GM23338 (cell line): ENCODE results near the gene ZGRF1. TPM values are rescaled to one million over a fixed set of nuclear protein-coding genes. Genes with fewer than 3 reads are reported as not detected.

ENCODE experiments used
- ATAC-seq: fragments of 200-7000 bp; cut with Tn5 transposase; 3 replicates; pipeline ENCODE4 v1.9.1; 2020
- DNase-seq: peaks from one replicate; pipeline ENCODE4 v3.0.0-alpha.2; 2015; ENCODE audit warnings: low spot score
- H2AFZ ChIP-seq: fragments of 200-600 bp; sonication (generic); 2 replicates; pipeline ENCODE4 v1.8.0; 2016; ENCODE audit warnings: antibody characterized with exemption, mild to moderate bottlenecking, moderate library complexity
- H3F3A ChIP-seq: fragments of 200-600 bp; sonication (generic); replicated peaks from 2 replicates; pipeline ENCODE4 v1.8.0; 2017; ENCODE audit warnings: antibody characterized with exemption, mixed run types, low read depth
- H3K27ac ChIP-seq: fragments of 200-600 bp; sonication (generic); 2 replicates; pipeline ENCODE4 v1.6.1; 2016; ENCODE audit warnings: low read depth
- H3K27me3 ChIP-seq: fragments of 200-600 bp; sonication (generic); 2 replicates; pipeline ENCODE4 v1.8.0; 2016; ENCODE audit warnings: mild to moderate bottlenecking, mixed run types, moderate library complexity; ENCODE audit not compliant: insufficient read depth
- H3K36me3 ChIP-seq: fragments of 200-600 bp; sonication (generic); 2 replicates; pipeline ENCODE4 v1.8.0; 2016; ENCODE audit warnings: mild to moderate bottlenecking; ENCODE audit not compliant: insufficient read depth
- H3K4me1 ChIP-seq: fragments of 200-600 bp; sonication (generic); 2 replicates; pipeline ENCODE4 v1.8.0; 2016; ENCODE audit warnings: mild to moderate bottlenecking, moderate library complexity; ENCODE audit not compliant: insufficient read depth
- H3K4me2 ChIP-seq: fragments of 200-600 bp; sonication (generic); 2 replicates; pipeline ENCODE4 v1.7.1; 2017; ENCODE audit warnings: mixed run types
- H3K4me3 ChIP-seq: fragments of 200-600 bp; sonication (generic); 2 replicates; pipeline ENCODE4 v1.6.1; 2016; ENCODE audit warnings: mixed run types
- H3K79me2 ChIP-seq: fragments of 200-600 bp; sonication (generic); replicated peaks from 2 replicates; pipeline ENCODE4 v1.8.0; 2017; ENCODE audit warnings: mild to moderate bottlenecking; ENCODE audit not compliant: insufficient read depth
- H3K9me2 ChIP-seq: fragments of 200-600 bp; sonication (generic); 2 replicates; pipeline ENCODE4 v1.8.0; 2017; ENCODE audit not compliant: insufficient read depth
- H4K20me1 ChIP-seq: fragments of 200-600 bp; sonication (generic); replicated peaks from 2 replicates; pipeline ENCODE4 v1.8.0; 2017; ENCODE audit warnings: mild to moderate bottlenecking; ENCODE audit not compliant: insufficient read depth
- H3K27ac Mint-ChIP-seq: 2 replicates; pipeline ENCODE4 v1.8.0; 2020; ENCODE audit warnings: inconsistent platforms, mild to moderate bottlenecking, moderate library complexity, mixed read lengths
- H3K27me3 Mint-ChIP-seq: 3 replicates; pipeline ENCODE4 v1.8.0; 2022; ENCODE audit warnings: low read depth, mild to moderate bottlenecking, moderate library complexity, mixed read lengths, inconsistent platforms; ENCODE audit not compliant: insufficient read depth, poor library complexity
- H3K36me3 Mint-ChIP-seq: 3 replicates; pipeline ENCODE4 v1.8.0; 2021; ENCODE audit warnings: low read depth, mild to moderate bottlenecking, inconsistent platforms, moderate library complexity, mixed read lengths
- H3K4me1 Mint-ChIP-seq: 3 replicates; pipeline ENCODE4 v1.8.0; 2020; ENCODE audit warnings: mild to moderate bottlenecking, inconsistent platforms, mixed read lengths
- H3K4me3 Mint-ChIP-seq: 3 replicates; pipeline ENCODE4 v1.8.0; 2021; ENCODE audit warnings: moderate library complexity, mild to moderate bottlenecking, inconsistent platforms, mixed read lengths
- H3K9me3 Mint-ChIP-seq: 3 replicates; pipeline ENCODE4 v1.8.0; 2020; ENCODE audit warnings: moderate library complexity, mild to moderate bottlenecking, inconsistent platforms, mixed read lengths
- CREB1 ChIP-seq: fragments of 250-450 bp; sonication (Bioruptor Pico); IDR thresholded peaks from 2 replicates; pipeline ENCODE4 v1.5.0; 2020; ENCODE audit warnings: low read depth, mild to moderate bottlenecking, moderate library complexity
- EZH2 ChIP-seq: fragments of 200-600 bp; sonication (generic); IDR thresholded peaks from one replicate; pipeline ENCODE4 v1.8.0; 2017; ENCODE audit warnings: antibody characterized with exemption, mild to moderate bottlenecking, low read depth; ENCODE audit not compliant: unreplicated experiment
- EZH2phosphoT487 ChIP-seq: fragments of 200-600 bp; sonication (generic); IDR thresholded peaks from one replicate; pipeline ENCODE4 v1.8.1; 2018; ENCODE audit warnings: antibody characterized with exemption; ENCODE audit not compliant: unreplicated experiment
- JUNB ChIP-seq: IDR thresholded peaks from one replicate; pipeline ENCODE4 v1.6.1; 2016; ENCODE audit warnings: antibody characterized with exemption; ENCODE audit not compliant: unreplicated experiment
- NANOG ChIP-seq: IDR thresholded peaks from 2 replicates; pipeline ENCODE4 v1.6.1; 2016; ENCODE audit warnings: antibody characterized with exemption, borderline replicate concordance
- POLR2AphosphoS5 ChIP-seq: IDR thresholded peaks from 2 replicates; pipeline ENCODE4 v1.6.1; 2016; ENCODE audit warnings: antibody characterized with exemption, low read depth
- STAT1 ChIP-seq: IDR thresholded peaks from one replicate; pipeline ENCODE4 v1.6.1; 2016; ENCODE audit warnings: antibody characterized with exemption; ENCODE audit not compliant: unreplicated experiment
- ZNF114 ChIP-seq: fragments of 250-450 bp; sonication (Bioruptor Pico); IDR thresholded peaks from 2 replicates; pipeline ENCODE4 v1.5.0; 2020; ENCODE audit warnings: mild to moderate bottlenecking, moderate library complexity
- ZNF331 ChIP-seq: fragments of 250-450 bp; sonication (Bioruptor Pico); IDR thresholded peaks from 2 replicates; pipeline ENCODE4 v1.5.0; 2020; ENCODE audit warnings: low read depth, mild to moderate bottlenecking, moderate library complexity
- polyA plus RNA-seq: library from polyadenylated mRNA; unstranded; fragments of >200 nt; fragmentation: Nextera tagmentation; extraction: Ambion mirVana; gene quantifications from 2 replicates; pipeline ENCODE4 v1.2.1, GENCODE V29; 2016
- total RNA-seq: library from RNA; depleted of rRNA; stranded (reverse); fragments of >200 nt; shearing (Covaris generic); gene quantifications from 2 replicates; pipeline ENCODE4 v1.2.3, GENCODE V29; 2014
- TF ChIP-seq, protein P1 (sequence below): IDR thresholded peaks from one replicate; pipeline ENCODE4 v1.6.1; 2018; ENCODE audit warnings: antibody characterized with exemption; ENCODE audit not compliant: unreplicated experiment
- TF ChIP-seq, protein P2 (sequence below), 2 experiments: fragments of 200-600 bp in 1 of 2; sonication (generic) in 1 of 2; conservative IDR thresholded peaks; 2 replicates each; pipeline versions ENCODE4 v1.5.1 to v1.6.1; 2016 to 2017; ENCODE audit warnings: antibody characterized with exemption in 2 of 2, low read depth in 2 of 2, mild to moderate bottlenecking in 2 of 2, moderate library complexity in 1 of 2
- TF ChIP-seq, protein P3 (sequence below): fragments of 250-450 bp; sonication (Bioruptor Pico); IDR thresholded peaks from 2 replicates; pipeline ENCODE4 v1.5.0; 2020; ENCODE audit warnings: mild to moderate bottlenecking, moderate library complexity
- TF ChIP-seq, protein P4 (sequence below): IDR thresholded peaks from 2 replicates; pipeline ENCODE4 v1.6.1; 2016; ENCODE audit warnings: antibody characterized with exemption

The ZGRF1 gene
- total and polyA plus RNA-seq, 2 experiments from 2014 or later: 41.7 to 62.6 TPM

DNA sequence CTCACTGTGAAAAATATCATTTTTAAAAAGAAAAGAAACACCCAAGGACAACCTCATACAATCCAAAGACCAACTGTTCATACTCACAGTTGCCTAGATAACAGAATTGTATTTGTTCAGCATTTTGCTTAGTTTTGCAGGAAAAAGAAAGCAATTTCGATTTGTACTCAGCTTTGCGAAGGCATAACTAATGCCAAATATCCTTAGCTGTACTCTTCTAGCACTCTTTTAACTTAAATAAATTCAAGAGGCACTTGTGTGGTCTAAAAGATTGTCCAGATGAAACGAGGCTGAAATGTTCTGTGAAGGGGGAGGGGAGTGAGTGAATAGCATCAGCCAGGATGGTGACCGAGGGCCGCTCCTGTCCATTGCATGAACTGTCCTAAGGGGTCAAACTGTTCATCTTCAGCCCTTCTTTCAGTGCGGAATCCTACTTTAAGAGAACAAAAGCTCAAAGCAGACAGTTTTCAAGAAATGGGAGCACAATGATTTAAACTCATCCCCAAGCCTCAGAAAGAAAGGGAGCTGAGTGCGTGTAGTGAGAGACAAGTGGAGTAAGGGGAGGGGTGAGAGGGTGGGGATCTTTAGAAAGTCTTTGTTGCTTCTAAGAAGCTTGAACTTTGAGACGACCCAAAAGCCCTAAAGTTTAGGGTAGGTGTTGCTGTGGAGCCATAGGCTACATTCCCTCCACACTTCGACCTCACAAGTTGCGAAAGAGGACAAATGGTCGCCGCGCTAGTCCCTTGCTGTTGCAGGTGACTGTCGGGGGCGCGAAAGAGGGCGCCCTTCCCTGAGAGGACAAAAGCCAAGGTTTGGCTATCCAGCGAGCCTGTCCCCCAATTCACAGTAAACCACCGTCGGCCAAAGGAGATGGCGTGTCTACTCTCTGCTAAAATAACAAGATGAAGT is 116.8 kb downstream of the ZGRF1 start:
- Histone ChIP-seq H3K36me3 (no peaks in the 10 kb centered on the region; the same call in 1 of the 2 replicates), H3K27me3 (peaks cover 97% of the 10 kb centered on the region), H3K27ac (no peak overlapping the region), H3F3A (peaks cover 59% of the 10 kb centered on the region), H3K79me2 (no peaks in the 10 kb centered on the region), H2AFZ (peak overlapping the region; percentile 88), H3K4me3 (peak overlapping the region; percentile 57), H3K4me1 (peaks cover 67% of the 10 kb centered on the region), H4K20me1 (peaks cover 31% of the 10 kb centered on the region), H3K4me2 (peak overlapping the region; percentile 86), H3K9me2 (no peaks in the 10 kb centered on the region)
- H3K4me1 Mint-ChIP-seq: peaks cover 49% of the 10 kb centered on the region
- ATAC-seq (no peak), DNase-seq (peak; percentile 78)
- no peak for TF ChIP-seq EZH2phosphoT487
- peak; percentile 71 for TF ChIP-seq EZH2
- TF ChIP-seq CREB1: 0 out of 2 replicates have a peak, but pooled peaks have one; percentile 10
- 0 out of 2 replicates have a peak, but pooled peaks have one; percentile 21 for TF ChIP-seq POLR2AphosphoS5
- TF ChIP-seq NANOG: no peak
- TF ChIP-seq, protein P1, sequence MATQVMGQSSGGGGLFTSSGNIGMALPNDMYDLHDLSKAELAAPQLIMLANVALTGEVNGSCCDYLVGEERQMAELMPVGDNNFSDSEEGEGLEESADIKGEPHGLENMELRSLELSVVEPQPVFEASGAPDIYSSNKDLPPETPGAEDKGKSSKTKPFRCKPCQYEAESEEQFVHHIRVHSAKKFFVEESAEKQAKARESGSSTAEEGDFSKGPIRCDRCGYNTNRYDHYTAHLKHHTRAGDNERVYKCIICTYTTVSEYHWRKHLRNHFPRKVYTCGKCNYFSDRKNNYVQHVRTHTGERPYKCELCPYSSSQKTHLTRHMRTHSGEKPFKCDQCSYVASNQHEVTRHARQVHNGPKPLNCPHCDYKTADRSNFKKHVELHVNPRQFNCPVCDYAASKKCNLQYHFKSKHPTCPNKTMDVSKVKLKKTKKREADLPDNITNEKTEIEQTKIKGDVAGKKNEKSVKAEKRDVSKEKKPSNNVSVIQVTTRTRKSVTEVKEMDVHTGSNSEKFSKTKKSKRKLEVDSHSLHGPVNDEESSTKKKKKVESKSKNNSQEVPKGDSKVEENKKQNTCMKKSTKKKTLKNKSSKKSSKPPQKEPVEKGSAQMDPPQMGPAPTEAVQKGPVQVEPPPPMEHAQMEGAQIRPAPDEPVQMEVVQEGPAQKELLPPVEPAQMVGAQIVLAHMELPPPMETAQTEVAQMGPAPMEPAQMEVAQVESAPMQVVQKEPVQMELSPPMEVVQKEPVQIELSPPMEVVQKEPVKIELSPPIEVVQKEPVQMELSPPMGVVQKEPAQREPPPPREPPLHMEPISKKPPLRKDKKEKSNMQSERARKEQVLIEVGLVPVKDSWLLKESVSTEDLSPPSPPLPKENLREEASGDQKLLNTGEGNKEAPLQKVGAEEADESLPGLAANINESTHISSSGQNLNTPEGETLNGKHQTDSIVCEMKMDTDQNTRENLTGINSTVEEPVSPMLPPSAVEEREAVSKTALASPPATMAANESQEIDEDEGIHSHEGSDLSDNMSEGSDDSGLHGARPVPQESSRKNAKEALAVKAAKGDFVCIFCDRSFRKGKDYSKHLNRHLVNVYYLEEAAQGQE: no peak
- TF ChIP-seq JUNB: no peak
- TF ChIP-seq ZNF114 (CRISPR knock-in tag): no peak
- no peak for TF ChIP-seq STAT1
- no peak for TF ChIP-seq ZNF331
- TF ChIP-seq, protein P2, sequence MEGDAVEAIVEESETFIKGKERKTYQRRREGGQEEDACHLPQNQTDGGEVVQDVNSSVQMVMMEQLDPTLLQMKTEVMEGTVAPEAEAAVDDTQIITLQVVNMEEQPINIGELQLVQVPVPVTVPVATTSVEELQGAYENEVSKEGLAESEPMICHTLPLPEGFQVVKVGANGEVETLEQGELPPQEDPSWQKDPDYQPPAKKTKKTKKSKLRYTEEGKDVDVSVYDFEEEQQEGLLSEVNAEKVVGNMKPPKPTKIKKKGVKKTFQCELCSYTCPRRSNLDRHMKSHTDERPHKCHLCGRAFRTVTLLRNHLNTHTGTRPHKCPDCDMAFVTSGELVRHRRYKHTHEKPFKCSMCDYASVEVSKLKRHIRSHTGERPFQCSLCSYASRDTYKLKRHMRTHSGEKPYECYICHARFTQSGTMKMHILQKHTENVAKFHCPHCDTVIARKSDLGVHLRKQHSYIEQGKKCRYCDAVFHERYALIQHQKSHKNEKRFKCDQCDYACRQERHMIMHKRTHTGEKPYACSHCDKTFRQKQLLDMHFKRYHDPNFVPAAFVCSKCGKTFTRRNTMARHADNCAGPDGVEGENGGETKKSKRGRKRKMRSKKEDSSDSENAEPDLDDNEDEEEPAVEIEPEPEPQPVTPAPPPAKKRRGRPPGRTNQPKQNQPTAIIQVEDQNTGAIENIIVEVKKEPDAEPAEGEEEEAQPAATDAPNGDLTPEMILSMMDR (conservative IDR thresholded peaks at IDR 0.05; ENCODE audit: low read depth in 2 of 2): peak; percentile 54 to 67
- TF ChIP-seq, protein P3, sequence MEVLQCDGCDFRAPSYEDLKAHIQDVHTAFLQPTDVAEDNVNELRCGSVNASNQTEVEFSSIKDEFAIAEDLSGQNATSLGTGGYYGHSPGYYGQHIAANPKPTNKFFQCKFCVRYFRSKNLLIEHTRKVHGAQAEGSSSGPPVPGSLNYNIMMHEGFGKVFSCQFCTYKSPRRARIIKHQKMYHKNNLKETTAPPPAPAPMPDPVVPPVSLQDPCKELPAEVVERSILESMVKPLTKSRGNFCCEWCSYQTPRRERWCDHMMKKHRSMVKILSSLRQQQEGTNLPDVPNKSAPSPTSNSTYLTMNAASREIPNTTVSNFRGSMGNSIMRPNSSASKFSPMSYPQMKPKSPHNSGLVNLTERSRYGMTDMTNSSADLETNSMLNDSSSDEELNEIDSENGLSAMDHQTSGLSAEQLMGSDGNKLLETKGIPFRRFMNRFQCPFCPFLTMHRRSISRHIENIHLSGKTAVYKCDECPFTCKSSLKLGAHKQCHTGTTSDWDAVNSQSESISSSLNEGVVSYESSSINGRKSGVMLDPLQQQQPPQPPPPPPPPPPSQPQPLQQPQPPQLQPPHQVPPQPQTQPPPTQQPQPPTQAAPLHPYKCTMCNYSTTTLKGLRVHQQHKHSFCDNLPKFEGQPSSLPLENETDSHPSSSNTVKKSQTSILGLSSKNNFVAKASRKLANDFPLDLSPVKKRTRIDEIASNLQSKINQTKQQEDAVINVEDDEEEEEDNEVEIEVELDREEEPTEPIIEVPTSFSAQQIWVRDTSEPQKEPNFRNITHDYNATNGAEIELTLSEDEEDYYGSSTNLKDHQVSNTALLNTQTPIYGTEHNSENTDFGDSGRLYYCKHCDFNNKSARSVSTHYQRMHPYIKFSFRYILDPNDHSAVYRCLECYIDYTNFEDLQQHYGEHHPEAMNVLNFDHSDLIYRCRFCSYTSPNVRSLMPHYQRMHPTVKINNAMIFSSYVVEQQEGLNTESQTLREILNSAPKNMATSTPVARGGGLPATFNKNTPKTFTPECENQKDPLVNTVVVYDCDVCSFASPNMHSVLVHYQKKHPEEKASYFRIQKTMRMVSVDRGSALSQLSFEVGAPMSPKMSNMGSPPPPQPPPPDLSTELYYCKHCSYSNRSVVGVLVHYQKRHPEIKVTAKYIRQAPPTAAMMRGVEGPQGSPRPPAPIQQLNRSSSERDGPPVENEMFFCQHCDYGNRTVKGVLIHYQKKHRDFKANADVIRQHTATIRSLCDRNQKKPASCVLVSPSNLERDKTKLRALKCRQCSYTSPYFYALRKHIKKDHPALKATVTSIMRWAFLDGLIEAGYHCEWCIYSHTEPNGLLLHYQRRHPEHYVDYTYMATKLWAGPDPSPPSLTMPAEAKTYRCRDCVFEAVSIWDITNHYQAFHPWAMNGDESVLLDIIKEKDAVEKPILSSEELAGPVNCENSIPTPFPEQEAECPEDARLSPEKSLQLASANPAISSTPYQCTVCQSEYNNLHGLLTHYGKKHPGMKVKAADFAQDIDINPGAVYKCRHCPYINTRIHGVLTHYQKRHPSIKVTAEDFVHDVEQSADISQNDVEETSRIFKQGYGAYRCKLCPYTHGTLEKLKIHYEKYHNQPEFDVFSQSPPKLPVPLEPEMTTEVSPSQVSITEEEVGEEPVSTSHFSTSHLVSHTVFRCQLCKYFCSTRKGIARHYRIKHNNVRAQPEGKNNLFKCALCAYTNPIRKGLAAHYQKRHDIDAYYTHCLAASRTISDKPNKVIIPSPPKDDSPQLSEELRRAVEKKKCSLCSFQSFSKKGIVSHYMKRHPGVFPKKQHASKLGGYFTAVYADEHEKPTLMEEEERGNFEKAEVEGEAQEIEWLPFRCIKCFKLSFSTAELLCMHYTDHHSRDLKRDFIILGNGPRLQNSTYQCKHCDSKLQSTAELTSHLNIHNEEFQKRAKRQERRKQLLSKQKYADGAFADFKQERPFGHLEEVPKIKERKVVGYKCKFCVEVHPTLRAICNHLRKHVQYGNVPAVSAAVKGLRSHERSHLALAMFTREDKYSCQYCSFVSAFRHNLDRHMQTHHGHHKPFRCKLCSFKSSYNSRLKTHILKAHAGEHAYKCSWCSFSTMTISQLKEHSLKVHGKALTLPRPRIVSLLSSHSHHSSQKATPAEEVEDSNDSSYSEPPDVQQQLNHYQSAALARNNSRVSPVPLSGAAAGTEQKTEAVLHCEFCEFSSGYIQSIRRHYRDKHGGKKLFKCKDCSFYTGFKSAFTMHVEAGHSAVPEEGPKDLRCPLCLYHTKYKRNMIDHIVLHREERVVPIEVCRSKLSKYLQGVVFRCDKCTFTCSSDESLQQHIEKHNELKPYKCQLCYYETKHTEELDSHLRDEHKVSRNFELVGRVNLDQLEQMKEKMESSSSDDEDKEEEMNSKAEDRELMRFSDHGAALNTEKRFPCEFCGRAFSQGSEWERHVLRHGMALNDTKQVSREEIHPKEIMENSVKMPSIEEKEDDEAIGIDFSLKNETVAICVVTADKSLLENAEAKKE (CRISPR knock-in tag): no peak
- TF ChIP-seq, protein P4, sequence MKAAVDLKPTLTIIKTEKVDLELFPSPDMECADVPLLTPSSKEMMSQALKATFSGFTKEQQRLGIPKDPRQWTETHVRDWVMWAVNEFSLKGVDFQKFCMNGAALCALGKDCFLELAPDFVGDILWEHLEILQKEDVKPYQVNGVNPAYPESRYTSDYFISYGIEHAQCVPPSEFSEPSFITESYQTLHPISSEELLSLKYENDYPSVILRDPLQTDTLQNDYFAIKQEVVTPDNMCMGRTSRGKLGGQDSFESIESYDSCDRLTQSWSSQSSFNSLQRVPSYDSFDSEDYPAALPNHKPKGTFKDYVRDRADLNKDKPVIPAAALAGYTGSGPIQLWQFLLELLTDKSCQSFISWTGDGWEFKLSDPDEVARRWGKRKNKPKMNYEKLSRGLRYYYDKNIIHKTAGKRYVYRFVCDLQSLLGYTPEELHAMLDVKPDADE: no peak
- peaks cover 90% of the 10 kb centered on the region for H3K27me3 Mint-ChIP-seq
- H3K9me3 Mint-ChIP-seq: peaks cover 3% of the 10 kb centered on the region; the same call in 1 of the 3 replicates
- peak overlapping the region; percentile 77 for H3K4me3 Mint-ChIP-seq
- H3K36me3 Mint-ChIP-seq: no peaks in the 10 kb centered on the region; the same call in 2 of the 3 replicates
- H3K27ac Mint-ChIP-seq: no peak overlapping the region
